ENCODE data around the gene DUSP10.

The DUSP10 gene

GRCh38 chr1:221783437-221783836 is 41.5 kb upstream of the DUSP10 start:
- TF ChIP-seq CTCF (conservative IDR thresholded peaks at IDR 0.05; ENCODE audit: low read depth, low read length), result no peak
- no peaks in the 10 kb centered on the region for H3K36me3 ChIP-seq (ENCODE audit: insufficient read depth)
- peaks cover 8% of the 10 kb centered on the region; the same call in 1 of the 2 replicates for H3K27me3 ChIP-seq (ENCODE audit: insufficient read depth, low read depth)
- no peak overlapping the region for H3K27ac ChIP-seq
- no peak overlapping the region for H3K9ac ChIP-seq
- H3K79me2 ChIP-seq (ENCODE audit: insufficient read depth, low read depth), result no peaks in the 10 kb centered on the region
- no peak overlapping the region for H3K4me3 ChIP-seq (IDR thresholded peaks at IDR 0.05; ENCODE audit: insufficient read depth, low read depth, low read length)
- peaks cover 9% of the 10 kb centered on the region for H3K4me1 ChIP-seq (ENCODE audit: low read depth, poor library complexity, severe bottlenecking)
- H4K20me1 ChIP-seq (ENCODE audit: insufficient read depth), result no peaks in the 10 kb centered on the region
- no peak overlapping the region for H2AFZ ChIP-seq (ENCODE audit: low read depth)
- no peak overlapping the region for H3K4me2 ChIP-seq

GRCh38 chr1:221782970-221783369 is 41.1 kb upstream of the DUSP10 start:
- H3K4me2 ChIP-seq, result no peak overlapping the region
- no peaks in the 10 kb centered on the region for H4K20me1 ChIP-seq (ENCODE audit: insufficient read depth)
- H3K4me1 ChIP-seq (ENCODE audit: low read depth, poor library complexity, severe bottlenecking), result peaks cover 14% of the 10 kb centered on the region
- TF ChIP-seq CTCF (conservative IDR thresholded peaks at IDR 0.05; ENCODE audit: low read depth, low read length), result no peak
- H2AFZ ChIP-seq (ENCODE audit: low read depth), result no peak overlapping the region
- H3K79me2 ChIP-seq (ENCODE audit: insufficient read depth, low read depth), result no peaks in the 10 kb centered on the region
- H3K27ac ChIP-seq, result no peak overlapping the region
- no peak overlapping the region for H3K4me3 ChIP-seq (IDR thresholded peaks at IDR 0.05; ENCODE audit: insufficient read depth, low read depth, low read length)
- H3K27me3 ChIP-seq (ENCODE audit: insufficient read depth, low read depth), result peaks cover 8% of the 10 kb centered on the region; the same call in 1 of the 2 replicates
- no peaks in the 10 kb centered on the region for H3K36me3 ChIP-seq (ENCODE audit: insufficient read depth)
- H3K9ac ChIP-seq, result no peak overlapping the region

GRCh38 chr1:221782477-221782876 is 40.6 kb upstream of the DUSP10 start:
- TF ChIP-seq CTCF (conservative IDR thresholded peaks at IDR 0.05; ENCODE audit: low read depth, low read length), result no peak
- H3K79me2 ChIP-seq (ENCODE audit: insufficient read depth, low read depth), result no peaks in the 10 kb centered on the region
- H3K36me3 ChIP-seq (ENCODE audit: insufficient read depth), result no peaks in the 10 kb centered on the region
- H3K4me1 ChIP-seq (ENCODE audit: low read depth, poor library complexity, severe bottlenecking), result peaks cover 18% of the 10 kb centered on the region
- no peak overlapping the region for H3K4me3 ChIP-seq (IDR thresholded peaks at IDR 0.05; ENCODE audit: insufficient read depth, low read depth, low read length)
- no peak overlapping the region for H2AFZ ChIP-seq (ENCODE audit: low read depth)
- H3K4me2 ChIP-seq, result no peak overlapping the region
- H3K9ac ChIP-seq, result no peak overlapping the region
- no peak overlapping the region for H3K27ac ChIP-seq
- H4K20me1 ChIP-seq (ENCODE audit: insufficient read depth), result no peaks in the 10 kb centered on the region
- peaks cover 8% of the 10 kb centered on the region; the same call in 1 of the 2 replicates for H3K27me3 ChIP-seq (ENCODE audit: insufficient read depth, low read depth)

GRCh38 chr1:221781102-221781755 is 39.3 kb upstream of the DUSP10 start:
- no peak overlapping the region for H2AFZ ChIP-seq (ENCODE audit: low read depth)
- H3K36me3 ChIP-seq (ENCODE audit: insufficient read depth), result no peaks in the 10 kb centered on the region
- no peak overlapping the region for H3K4me2 ChIP-seq
- no peak overlapping the region for H3K4me3 ChIP-seq (IDR thresholded peaks at IDR 0.05; ENCODE audit: insufficient read depth, low read depth, low read length)
- H3K27me3 ChIP-seq (ENCODE audit: insufficient read depth, low read depth), result peaks cover 8% of the 10 kb centered on the region; the same call in 1 of the 2 replicates
- no peaks in the 10 kb centered on the region for H4K20me1 ChIP-seq (ENCODE audit: insufficient read depth)
- no peak overlapping the region for H3K27ac ChIP-seq
- H3K79me2 ChIP-seq (ENCODE audit: insufficient read depth, low read depth), result no peaks in the 10 kb centered on the region
- H3K9ac ChIP-seq, result no peak overlapping the region
- H3K4me1 ChIP-seq (ENCODE audit: low read depth, poor library complexity, severe bottlenecking), result peaks cover 28% of the 10 kb centered on the region
- TF ChIP-seq CTCF (conservative IDR thresholded peaks at IDR 0.05; ENCODE audit: low read depth, low read length), result no peak
